ENCODE results near the gene TMEM63A.

The TMEM63A gene

GRCh38 chr1:225863167-225863566 is 19.0 kb downstream of the TMEM63A start:
- TF ChIP-seq ZFX (IDR thresholded peaks at IDR 0.05; ENCODE audit: borderline replicate concordance) (no peak), CTCF (IDR thresholded peaks at IDR 0.05) (no peak)
- no peak overlapping the region for H3K27ac ChIP-seq

- no peak overlapping the region for H3K27ac ChIP-seq
- no peak for TF ChIP-seq ZFX (IDR thresholded peaks at IDR 0.05; ENCODE audit: borderline replicate concordance)
- no peak for TF ChIP-seq CTCF (IDR thresholded peaks at IDR 0.05)
These were observed 19.6 kb downstream of the TMEM63A start for GRCh38 chr1:225862581-225862950.

- no peak overlapping the region for H3K27ac ChIP-seq
These were observed 20.2 kb downstream of the TMEM63A start for GRCh38 chr1:225861834-225862580.

GRCh38 chr1:225860876-225861441 is 21.2 kb downstream of the TMEM63A start:
- no peak overlapping the region for H3K27ac ChIP-seq
- TF ChIP-seq ZFX (IDR thresholded peaks at IDR 0.05; ENCODE audit: borderline replicate concordance), result no peak

More at GRCh38 chr1:225861834-225862580, 20.2 kb downstream of the TMEM63A start:
- TF ChIP-seq ZFX (IDR thresholded peaks at IDR 0.05; ENCODE audit: borderline replicate concordance) (no peak), CTCF (IDR thresholded peaks at IDR 0.05) (no peak)

GRCh38 chr1:225860107-225860506 is 22.1 kb downstream of the TMEM63A start:
- H3K27ac ChIP-seq, result no peak overlapping the region
- TF ChIP-seq ZFX (IDR thresholded peaks at IDR 0.05; ENCODE audit: borderline replicate concordance) (no peak), CTCF (IDR thresholded peaks at IDR 0.05) (no peak)

GRCh38 chr1:225859151-225859550 is 23.0 kb downstream of the TMEM63A start:
- TF ChIP-seq ZFX (IDR thresholded peaks at IDR 0.05; ENCODE audit: borderline replicate concordance) (no peak), CTCF (IDR thresholded peaks at IDR 0.05) (no peak)
- no peak overlapping the region for H3K27ac ChIP-seq

- TF ChIP-seq CTCF (IDR thresholded peaks at IDR 0.05) (no peak), ZFX (IDR thresholded peaks at IDR 0.05; ENCODE audit: borderline replicate concordance) (no peak)
- no peak overlapping the region for H3K27ac ChIP-seq
These were observed 24.9 kb downstream of the TMEM63A start for GRCh38 chr1:225857256-225857655.
